Bronchial epithelial cell (primary cell): ENCODE data around the gene OR10V1. TPM values are rescaled to one million over a fixed set of nuclear protein-coding genes. Genes with fewer than 3 reads are reported as not detected.

Experiments
- DNase-seq: peaks from one replicate; pipeline ENCODE4 v3.0.0-alpha.2; 2010; ENCODE audit warnings: low read depth
- FAIRE-seq: peaks from 2 replicates; lab custom pipeline; 2011; peaks lifted over from hg19 to GRCh38; lab: Jason Lieb, UNC
- H3K27me3 ChIP-seq: 2 replicates; pipeline ENCODE4 v1.5.1; 2011; ENCODE audit warnings: low read length; ENCODE audit not compliant: control insufficient read depth, insufficient read depth
- H3K36me3 ChIP-seq: 2 replicates; pipeline ENCODE4 v1.5.1; 2011; ENCODE audit warnings: low read length; ENCODE audit not compliant: control insufficient read depth, insufficient read depth
- H3K4me3 ChIP-seq: 2 replicates; pipeline ENCODE4 v1.5.1; 2011; ENCODE audit warnings: mild to moderate bottlenecking, low read depth, low read length, control low read depth
- total RNA-seq: library from RNA; depleted of rRNA; stranded (reverse); fragments of >200 nt; gene quantifications from 2 replicates; pipeline ENCODE4 v1.2.1, GENCODE V29; 2014
- TF ChIP-seq, protein P1 (sequence below): IDR thresholded peaks from 2 replicates; pipeline ENCODE4 v1.5.1; 2011; ENCODE audit warnings: mild to moderate bottlenecking, moderate library complexity, low read length, control low read depth, inconsistent platforms; ENCODE audit not compliant: insufficient read depth, severe bottlenecking

The OR10V1 gene
- total RNA-seq, 1 donor from 2014 or later: not detected

DNA sequence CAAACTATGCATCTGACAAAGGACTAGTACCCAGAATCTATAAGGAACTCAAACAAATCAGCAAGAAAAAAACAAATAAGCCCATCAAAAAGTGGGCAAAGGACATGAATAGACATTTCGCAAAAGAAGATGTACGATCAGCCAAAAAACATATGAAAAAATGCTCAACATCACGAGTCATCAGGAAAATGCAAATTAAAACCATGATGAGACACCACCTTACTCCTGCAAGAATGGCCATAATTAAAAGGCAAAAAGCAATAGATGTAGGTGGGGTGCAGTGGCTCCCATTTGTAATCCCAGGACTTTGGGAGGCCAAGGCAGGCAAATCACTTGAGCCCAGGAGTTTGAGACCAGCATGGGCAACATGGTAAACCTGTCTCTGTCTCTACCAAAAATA, 10.4 kb upstream of the OR10V1 start:
- Histone ChIP-seq H3K36me3 (no peaks in the 10 kb centered on the region), H3K4me3 (no peak overlapping the region), H3K27me3 (no peaks in the 10 kb centered on the region)
- TF ChIP-seq, protein P1, sequence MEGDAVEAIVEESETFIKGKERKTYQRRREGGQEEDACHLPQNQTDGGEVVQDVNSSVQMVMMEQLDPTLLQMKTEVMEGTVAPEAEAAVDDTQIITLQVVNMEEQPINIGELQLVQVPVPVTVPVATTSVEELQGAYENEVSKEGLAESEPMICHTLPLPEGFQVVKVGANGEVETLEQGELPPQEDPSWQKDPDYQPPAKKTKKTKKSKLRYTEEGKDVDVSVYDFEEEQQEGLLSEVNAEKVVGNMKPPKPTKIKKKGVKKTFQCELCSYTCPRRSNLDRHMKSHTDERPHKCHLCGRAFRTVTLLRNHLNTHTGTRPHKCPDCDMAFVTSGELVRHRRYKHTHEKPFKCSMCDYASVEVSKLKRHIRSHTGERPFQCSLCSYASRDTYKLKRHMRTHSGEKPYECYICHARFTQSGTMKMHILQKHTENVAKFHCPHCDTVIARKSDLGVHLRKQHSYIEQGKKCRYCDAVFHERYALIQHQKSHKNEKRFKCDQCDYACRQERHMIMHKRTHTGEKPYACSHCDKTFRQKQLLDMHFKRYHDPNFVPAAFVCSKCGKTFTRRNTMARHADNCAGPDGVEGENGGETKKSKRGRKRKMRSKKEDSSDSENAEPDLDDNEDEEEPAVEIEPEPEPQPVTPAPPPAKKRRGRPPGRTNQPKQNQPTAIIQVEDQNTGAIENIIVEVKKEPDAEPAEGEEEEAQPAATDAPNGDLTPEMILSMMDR: no peak
- DNase-seq (peak; percentile 44), FAIRE-seq (no peak)

- TF ChIP-seq, protein P1: no peak
- FAIRE-seq: no peak
Measured at GRCh38 chr11:59719556-59719955, 5.9 kb upstream of the OR10V1 start.

GRCh38 chr11:59716051-59716450, 2.4 kb upstream of the OR10V1 start:
- DNase-seq (no peak), FAIRE-seq (no peak)
- Histone ChIP-seq H3K27me3 (no peaks in the 10 kb centered on the region), H3K4me3 (no peak overlapping the region), H3K36me3 (no peaks in the 10 kb centered on the region)
- TF ChIP-seq, protein P1: no peak

More at GRCh38 chr11:59719556-59719955, 5.9 kb upstream of the OR10V1 start:
- H3K4me3 ChIP-seq: no peak overlapping the region
- H3K27me3 ChIP-seq: no peaks in the 10 kb centered on the region
- H3K36me3 ChIP-seq: no peaks in the 10 kb centered on the region
- DNase-seq: no peak

DNA sequence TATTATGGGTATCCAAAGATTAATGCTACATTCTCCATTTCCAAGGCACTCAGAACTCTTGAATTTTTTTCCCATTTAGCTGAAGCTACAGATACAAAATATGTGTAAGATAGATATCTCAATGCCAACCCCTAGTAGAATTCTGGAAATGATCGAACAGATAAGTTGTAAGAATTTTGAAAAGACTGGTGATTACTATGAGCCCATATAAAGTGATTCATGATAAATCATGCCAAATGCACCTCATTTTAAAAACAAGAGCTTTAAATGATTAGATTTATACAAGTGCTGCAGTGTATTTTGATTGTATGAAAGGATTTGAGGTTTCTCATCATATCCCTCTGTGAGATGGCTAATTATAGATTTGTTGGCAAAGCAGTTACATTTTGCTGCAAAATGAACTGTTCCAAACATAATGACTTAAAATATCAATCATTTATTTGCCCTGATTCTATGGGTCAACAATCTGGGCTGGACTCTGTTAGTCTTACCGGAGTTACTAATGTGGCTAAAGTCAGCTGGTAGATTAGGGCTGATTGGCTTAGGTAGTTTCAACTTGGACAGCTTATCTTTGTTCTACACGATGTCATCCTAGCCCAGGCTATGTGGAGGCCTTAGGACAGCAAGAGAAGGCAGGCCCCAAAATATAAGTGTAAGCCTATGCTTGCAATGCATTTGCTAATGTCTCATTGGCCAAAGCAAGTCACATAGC, 3.4 kb downstream of the OR10V1 start:
- DNase-seq (peak; percentile 10), FAIRE-seq (no peak)
- Histone ChIP-seq H3K36me3 (no peaks in the 10 kb centered on the region), H3K27me3 (no peaks in the 10 kb centered on the region), H3K4me3 (no peak overlapping the region)
- TF ChIP-seq, protein P1: no peak

- TF ChIP-seq, protein P1: no peak
Measured at GRCh38 chr11:59708537-59708936, 5.1 kb downstream of the OR10V1 start.

DNA sequence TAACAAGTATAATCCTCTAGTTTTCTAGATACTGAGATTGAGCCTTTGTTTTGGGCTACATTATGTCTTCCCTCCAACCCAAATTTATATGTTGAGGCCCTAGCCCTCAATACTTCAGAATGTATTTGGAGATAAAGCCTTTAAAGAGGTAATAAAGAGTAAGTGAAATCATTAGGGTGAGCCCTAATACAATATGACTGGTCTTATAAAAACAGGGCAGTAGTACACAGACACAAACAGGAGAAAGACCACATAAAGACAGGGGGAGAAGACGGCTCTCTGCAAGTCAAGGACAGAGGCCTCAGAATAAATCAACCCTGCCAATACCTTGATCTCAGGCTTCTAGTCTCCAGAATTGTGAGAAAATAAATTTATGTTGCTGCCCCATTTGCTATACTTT, 6.3 kb downstream of the OR10V1 start:
- Histone ChIP-seq H3K4me3 (no peak overlapping the region), H3K36me3 (no peaks in the 10 kb centered on the region), H3K27me3 (no peaks in the 10 kb centered on the region)
- FAIRE-seq (no peak), DNase-seq (no peak)
- TF ChIP-seq, protein P1: no peak

More at GRCh38 chr11:59708537-59708936, 5.1 kb downstream of the OR10V1 start:
- peak; percentile 9 for DNase-seq
- Histone ChIP-seq H3K27me3 (no peaks in the 10 kb centered on the region), H3K4me3 (no peak overlapping the region), H3K36me3 (no peaks in the 10 kb centered on the region)
- FAIRE-seq: no peak
